ENCODE data around the gene GIMAP4.
"Not testable (repeated sequence)": the region's sequence is repeated elsewhere in the genome, so short reads cannot be mapped to it uniquely, and the experiment has no call there.

The GIMAP4 gene

GRCh38 chr7:150567169-150567568, at the start of gene GIMAP4:
Gene GIMAP4, plus strand, starts transcription at chr7:150567390. Its CDS starts 2,512 bp downstream, at chr7:150569902.
- no peak for DNase-seq

- no peak for DNase-seq
These were observed 47.9 kb upstream of the GIMAP4 start for GRCh38 chr7:150519310-150519709.

- peak; percentile 82 for DNase-seq
These were observed 47.0 kb upstream of the GIMAP4 start for GRCh38 chr7:150520145-150520544.

- not testable (repeated sequence) for DNase-seq
These were observed 44.3 kb upstream of the GIMAP4 start for GRCh38 chr7:150522931-150523330.

- no peak for DNase-seq
These were observed 43.2 kb upstream of the GIMAP4 start for GRCh38 chr7:150524018-150524417.

GRCh38 chr7:150531704-150532103, 35.5 kb upstream of the GIMAP4 start:
- no peak for DNase-seq

GRCh38 chr7:150538259-150538658, 28.9 kb upstream of the GIMAP4 start:
- no peak for DNase-seq

- DNase-seq: no peak
These were observed 14.0 kb upstream of the GIMAP4 start for GRCh38 chr7:150553163-150553562.

GRCh38 chr7:150556521-150557138, 10.6 kb upstream of the GIMAP4 start:
- no peak for DNase-seq

GRCh38 chr7:150560486-150560885, 6.7 kb upstream of the GIMAP4 start:
- DNase-seq: no peak

- DNase-seq: no peak
These were observed 4.3 kb upstream of the GIMAP4 start for GRCh38 chr7:150562919-150563318.

GRCh38 chr7:150564006-150564405, 3.2 kb upstream of the GIMAP4 start:
- DNase-seq: no peak

GRCh38 chr7:150564566-150564965, 2.6 kb upstream of the GIMAP4 start:
- no peak for DNase-seq

GRCh38 chr7:150565239-150565638, 2.0 kb upstream of the GIMAP4 start:
- no peak for DNase-seq

GRCh38 chr7:150566123-150566522, 1.1 kb upstream of the GIMAP4 start:
- DNase-seq: no peak

- DNase-seq: no peak
These were observed 618 bp upstream of the GIMAP4 start for GRCh38 chr7:150566572-150566971.

- DNase-seq: peak; percentile 72
These were observed 696 bp downstream of the GIMAP4 start for GRCh38 chr7:150567871-150568301.

GRCh38 chr7:150568714-150569113, 1.5 kb downstream of the GIMAP4 start:
- DNase-seq: peak; percentile 71

- no peak for DNase-seq
These were observed 2.2 kb downstream of the GIMAP4 start for GRCh38 chr7:150569245-150569955.

GRCh38 chr7:150570556-150571465, 3.6 kb downstream of the GIMAP4 start:
- no peak for DNase-seq

- no peak for DNase-seq
These were observed 5.3 kb downstream of the GIMAP4 start for GRCh38 chr7:150572496-150572895.

GRCh38 chr7:150579979-150580637, 12.9 kb downstream of the GIMAP4 start:
- not testable (repeated sequence) for DNase-seq

Data from activated CD8-positive, alpha-beta memory T cell treated with anti-CD3 and anti-CD28 coated beads for 24 hours (primary cell).